RWPE1 (cell line): ENCODE results near the gene SFMBT2.
A peak's percentile ranks its signal among the peaks of the same experiment; 100 is the strongest.

ENCODE experiments used
- CTCF ChIA-PET: fragments of 350-600 bp; sonication (Branson Sonifier 250); formaldehyde crosslinking; extraction: SDS; loops from one replicate; lab custom pipeline; 2021; lab: Yijun Ruan, JAX
- POLR2A ChIA-PET: fragments of 400-600 bp; formaldehyde crosslinking; extraction: SDS; loops from one replicate; lab custom pipeline; 2020; ENCODE audit warnings: antibody characterized with exemption; ENCODE audit not compliant: low non-redundant PET; lab: Yijun Ruan, JAX
- DNase-seq: peaks from one replicate; pipeline ENCODE4 v3.0.0; 2012; ENCODE audit warnings: low spot score
- H3K27ac ChIP-seq: fragments of 450-650 bp; 2 replicates; pipeline ENCODE4 v1.5.1; 2017
- TF ChIP-seq, protein P1 (sequence below): fragments of 450-650 bp; conservative IDR thresholded peaks from 2 replicates; pipeline ENCODE4 v1.5.1; 2017; ENCODE audit warnings: low read depth, mild to moderate bottlenecking

Gene SFMBT2

DNA sequence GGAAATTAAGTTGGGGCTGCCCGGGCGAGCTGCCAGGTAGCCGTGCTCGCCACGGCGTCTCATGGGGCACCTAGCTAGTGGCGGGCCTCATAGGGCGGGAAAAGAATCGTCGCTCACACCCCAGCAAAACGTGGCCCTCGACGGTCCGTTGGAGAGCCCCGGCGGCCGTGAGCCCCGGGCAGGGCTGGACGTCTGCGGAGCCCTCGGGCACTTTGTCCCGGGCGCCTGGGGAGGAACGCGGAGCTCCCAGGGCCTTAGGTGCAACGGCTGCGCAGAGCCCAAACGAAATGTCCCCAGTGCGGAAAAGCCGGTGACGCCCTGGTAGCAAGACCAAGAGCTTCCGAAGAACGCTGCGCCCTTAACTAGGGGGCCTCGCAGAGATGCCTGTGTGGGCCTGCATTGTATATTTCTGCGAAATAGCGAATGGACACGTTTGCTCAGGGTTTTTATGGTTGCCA, 866 bp upstream of the SFMBT2 start:
- TF ChIP-seq, protein P1, sequence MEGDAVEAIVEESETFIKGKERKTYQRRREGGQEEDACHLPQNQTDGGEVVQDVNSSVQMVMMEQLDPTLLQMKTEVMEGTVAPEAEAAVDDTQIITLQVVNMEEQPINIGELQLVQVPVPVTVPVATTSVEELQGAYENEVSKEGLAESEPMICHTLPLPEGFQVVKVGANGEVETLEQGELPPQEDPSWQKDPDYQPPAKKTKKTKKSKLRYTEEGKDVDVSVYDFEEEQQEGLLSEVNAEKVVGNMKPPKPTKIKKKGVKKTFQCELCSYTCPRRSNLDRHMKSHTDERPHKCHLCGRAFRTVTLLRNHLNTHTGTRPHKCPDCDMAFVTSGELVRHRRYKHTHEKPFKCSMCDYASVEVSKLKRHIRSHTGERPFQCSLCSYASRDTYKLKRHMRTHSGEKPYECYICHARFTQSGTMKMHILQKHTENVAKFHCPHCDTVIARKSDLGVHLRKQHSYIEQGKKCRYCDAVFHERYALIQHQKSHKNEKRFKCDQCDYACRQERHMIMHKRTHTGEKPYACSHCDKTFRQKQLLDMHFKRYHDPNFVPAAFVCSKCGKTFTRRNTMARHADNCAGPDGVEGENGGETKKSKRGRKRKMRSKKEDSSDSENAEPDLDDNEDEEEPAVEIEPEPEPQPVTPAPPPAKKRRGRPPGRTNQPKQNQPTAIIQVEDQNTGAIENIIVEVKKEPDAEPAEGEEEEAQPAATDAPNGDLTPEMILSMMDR = no peak
- POLR2A ChIA-PET = no interaction called here
- H3K27ac ChIP-seq = no peak overlapping the region; the same call in 1 of the 2 replicates
- CTCF ChIA-PET = interaction anchor here (0.6 to 1.2 kb wide), 5 partner anchors 32 to 744 kb away, joined by 3 to 7 read pairs (median 6); no protein-coding TSS in a partner anchor
- no peak for DNase-seq

DNA sequence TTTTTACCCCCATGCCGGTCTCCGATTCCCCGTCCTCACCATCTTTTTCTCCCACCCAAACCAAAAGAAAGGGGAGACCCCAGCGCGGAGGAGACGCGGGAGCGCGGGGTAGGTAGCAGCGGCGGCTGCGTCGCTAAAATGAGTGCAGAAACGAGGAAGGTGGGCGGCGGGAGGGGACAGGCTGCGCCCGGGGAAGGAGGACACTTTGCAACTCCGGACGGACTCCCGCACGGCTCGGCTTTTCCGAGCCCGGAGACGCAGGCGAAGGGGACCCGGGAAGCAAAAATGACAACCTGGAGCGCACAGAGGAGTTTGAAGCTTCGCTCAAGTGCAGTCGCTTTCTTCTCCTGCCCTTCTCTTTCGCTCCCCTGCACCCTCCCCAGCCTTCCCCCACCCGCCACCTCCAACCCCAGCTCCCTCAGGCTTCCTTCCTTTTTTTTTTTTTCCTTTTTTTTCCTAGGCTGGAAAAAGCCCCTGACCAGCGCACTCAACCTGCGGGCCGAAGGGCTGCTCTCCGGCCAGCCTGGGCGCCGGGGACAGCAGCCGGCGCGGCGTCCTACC, 453 bp downstream of the SFMBT2 start:
- DNase-seq = peak; percentile 10
- TF ChIP-seq, protein P1 = no peak
- H3K27ac ChIP-seq = peak overlapping the region; percentile 74
- ChIA-PET POLR2A (interaction anchor here (0.6 kb wide), 1 partner anchor 1610 kb away, joined by 3 read pairs; no protein-coding TSS in a partner anchor), CTCF (interaction anchor here (0.6 to 1.2 kb wide), 6 partner anchors 16 to 740 kb away, joined by 3 to 7 read pairs (median 4); no protein-coding TSS in a partner anchor)

DNA sequence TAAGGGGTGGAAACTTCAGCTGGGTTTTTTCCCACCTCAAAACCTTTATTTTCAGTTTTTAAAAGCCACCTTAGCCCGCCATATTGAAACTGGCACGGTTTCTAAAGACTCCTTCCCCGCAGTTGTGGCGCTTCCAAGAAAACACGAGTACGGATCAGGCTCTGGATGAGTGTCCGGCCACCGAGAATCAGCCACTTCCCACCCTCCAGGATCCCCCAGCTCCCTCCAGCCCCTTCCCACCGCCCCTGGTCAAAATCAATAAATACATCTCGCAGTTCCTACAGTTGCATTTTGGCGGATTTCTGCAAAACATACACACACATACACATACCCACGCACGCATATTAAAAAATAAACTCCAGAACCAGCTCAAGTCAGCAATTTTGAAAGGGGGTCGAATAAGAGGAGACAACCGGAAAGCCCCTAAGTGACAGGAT, 1.1 kb downstream of the SFMBT2 start:
- H3K27ac ChIP-seq = peak overlapping the region; percentile 74
- ChIA-PET POLR2A (no interaction called here), CTCF (interaction anchor here (0.6 kb wide), 1 partner anchor 556 kb away, joined by 4 read pairs; no protein-coding TSS in a partner anchor)
- DNase-seq = peak; percentile 10
- TF ChIP-seq, protein P1 = no peak

DNA sequence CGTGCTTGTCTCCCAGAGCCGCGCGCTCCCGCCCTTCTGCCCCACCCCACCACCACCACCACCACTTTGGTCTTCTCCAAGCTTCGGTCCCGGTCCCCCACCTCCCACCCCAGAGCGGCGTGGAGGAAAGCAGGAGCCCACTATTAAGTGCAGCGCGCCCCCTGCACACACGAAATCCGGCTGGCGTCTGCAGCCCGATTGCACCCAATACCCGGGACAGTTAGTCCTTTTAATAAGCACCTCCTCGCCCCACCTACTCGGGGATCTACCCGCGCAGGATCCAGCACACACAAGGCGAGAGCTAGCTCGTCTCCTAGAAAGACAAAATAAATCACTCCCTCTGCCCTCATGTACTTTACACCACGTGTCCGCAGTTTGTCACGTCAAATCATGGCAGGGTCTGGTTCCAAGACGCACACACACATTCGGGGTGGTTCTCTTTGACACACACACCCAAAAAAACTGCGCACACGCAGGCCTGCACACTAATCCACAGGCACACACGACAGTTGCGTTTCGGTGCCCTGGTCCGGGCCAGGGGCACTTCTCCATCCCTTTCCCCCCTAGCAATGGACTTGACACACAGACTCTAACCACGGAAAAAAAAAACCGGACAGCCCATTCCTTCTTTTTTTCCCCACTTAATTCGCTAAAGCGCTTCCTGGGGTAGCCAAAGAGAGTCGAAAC, 1.6 kb downstream of the SFMBT2 start:
- peak overlapping the region; percentile 74 for H3K27ac ChIP-seq
- TF ChIP-seq, protein P1 = no peak
- POLR2A ChIA-PET = no interaction called here
- DNase-seq = peak; percentile 29
- CTCF ChIA-PET = interaction anchor here (0.5 to 1.5 kb wide), 8 partner anchors 10 to 742 kb away, joined by 3 to 5 read pairs (median 3); no protein-coding TSS in a partner anchor

DNA sequence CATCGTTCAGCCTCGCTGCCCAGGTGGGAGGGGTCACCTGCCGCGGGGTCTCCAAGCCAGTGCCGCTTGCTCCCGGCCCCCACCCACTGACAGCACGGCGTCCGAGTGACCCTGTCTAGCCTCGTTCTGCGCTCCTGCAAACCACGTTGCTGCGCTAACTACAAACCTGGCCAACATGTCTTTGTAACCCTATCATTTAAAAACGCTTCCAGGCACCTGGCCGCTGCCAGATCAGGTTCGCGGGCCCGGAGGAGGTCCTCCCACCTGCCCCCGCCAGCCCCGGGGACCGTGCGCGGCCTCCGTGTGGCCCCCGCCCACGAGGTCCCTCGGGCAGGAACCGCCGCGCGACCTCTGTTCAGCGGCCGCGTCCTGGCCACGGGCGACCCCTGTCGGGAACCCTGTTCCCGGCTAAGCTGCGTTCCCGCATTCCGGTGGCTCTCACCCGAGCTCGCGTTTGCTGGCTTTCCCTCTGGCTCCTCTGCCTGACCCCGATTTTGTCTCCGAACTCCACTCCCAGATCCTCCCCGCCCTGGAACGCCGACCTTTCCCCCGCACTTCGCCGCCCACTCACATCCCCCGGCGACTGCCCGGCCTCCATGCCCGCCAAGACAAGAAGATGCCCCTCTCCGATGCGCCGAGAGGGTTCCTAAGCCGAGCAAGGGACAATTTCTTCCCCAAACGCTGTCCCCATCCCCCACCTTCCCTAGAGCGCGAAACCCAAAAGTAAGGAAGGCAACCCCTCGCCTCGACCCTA, 2.4 kb downstream of the SFMBT2 start:
- ChIA-PET CTCF (interaction anchor here (0.5 to 1.5 kb wide), 7 partner anchors 10 to 741 kb away, joined by 3 to 5 read pairs (median 3); no protein-coding TSS in a partner anchor), POLR2A (no interaction called here)
- peak; percentile 49 for DNase-seq
- TF ChIP-seq, protein P1 = peak; percentile 80
- H3K27ac ChIP-seq = peak overlapping the region; percentile 74
